Measurements from ENCODE around the gene KCNMA1.

DNA sequence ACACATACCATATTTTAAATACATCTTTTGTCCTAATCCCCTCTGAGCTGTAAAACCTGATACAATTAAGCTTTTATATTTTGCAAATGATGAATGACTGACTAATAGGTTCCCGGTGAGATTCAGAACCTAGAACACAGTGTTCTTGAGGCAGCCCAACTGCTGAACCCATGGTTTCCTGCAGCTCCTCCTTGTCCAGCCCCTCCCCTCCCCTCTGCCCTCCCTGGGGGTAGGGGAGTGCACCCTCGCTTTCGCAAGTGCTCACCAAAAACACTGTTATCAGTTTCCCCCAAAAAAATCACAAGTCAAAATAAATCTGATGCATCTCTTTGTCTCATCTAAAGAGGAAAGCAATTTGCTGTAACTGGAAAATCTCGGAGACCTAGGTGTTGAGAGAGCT, 602.8 kb downstream of the KCNMA1 start:
- TF ChIP-seq CTCF (conservative IDR thresholded peaks at IDR 0.05) (no peak), EZH2 (IDR thresholded peaks at IDR 0.05; ENCODE audit: low read depth) (no peak)

All from PC-9 (cell line).